GM12878 (cell line): ENCODE measurements around the gene ATF4. TPM values are rescaled to one million over a fixed set of nuclear protein-coding genes. Genes with fewer than 3 reads are reported as not detected.
A peak's percentile ranks its signal among the peaks of the same experiment; 100 is the strongest.

Experiments
- ATAC-seq: fragments of 200-7000 bp; cut with Tn5 transposase; 3 replicates; pipeline ENCODE4 v1.9.1; 2020; ENCODE audit warnings: mild to moderate bottlenecking, moderate library complexity
- BruUV-seq: library from RNA; stranded (reverse); fragments of 400-500 nt; replicated peaks from 2 replicates; lab custom pipeline; 2021; lab: Mats Ljungman, UMichigan
- CTCF ChIA-PET: fragments of 300-600 bp; sonication (Branson Sonifier 250); formaldehyde crosslinking; extraction: SDS; loops from one replicate; lab custom pipeline; 2021; ENCODE audit warnings: inconsistent platforms; lab: Yijun Ruan, JAX
- POLR2A ChIA-PET: fragments of 350-600 bp; formaldehyde crosslinking; extraction: SDS; loops from one replicate; lab custom pipeline; 2021; ENCODE audit warnings: inconsistent platforms; lab: Charles Lee
- RAD21 ChIA-PET: fragments of 300-600 bp; sonication (Branson Sonifier 250); formaldehyde crosslinking; loops from one replicate; lab custom pipeline; 2023; ENCODE audit warnings: antibody characterized with exemption; ENCODE audit not compliant: unreplicated experiment; lab: Charles Lee
- SMC1A ChIA-PET: fragments of 300-600 bp; sonication (Branson Sonifier 250); formaldehyde crosslinking; loops from one replicate; lab custom pipeline; 2023; ENCODE audit not compliant: unreplicated experiment, uncharacterized antibody; lab: Charles Lee
- DNase-seq: peaks from one replicate; pipeline ENCODE4 v3.0.0-alpha.2; 2011; ENCODE audit warnings: low read depth, low spot score
- FAIRE-seq: peaks from 3 replicates; lab custom pipeline; 2011; peaks lifted over from hg19 to GRCh38; lab: Jason Lieb, UNC
- H2AFZ ChIP-seq: 2 replicates; pipeline ENCODE4 v1.6.0; 2011; ENCODE audit warnings: low read depth, low read length, control low read depth; ENCODE audit not compliant: control insufficient read depth
- H3K27ac ChIP-seq: 2 replicates; pipeline ENCODE4 v1.5.1; 2011; ENCODE audit warnings: control low read depth; ENCODE audit not compliant: control insufficient read depth, insufficient read depth
- H3K27me3 ChIP-seq, 2 experiments: replicated peaks in 1 of 2; 2 replicates each; pipeline versions ENCODE4 v1.6.0 to v1.6.1; 2011; ENCODE audit warnings: low read length in 1 of 2; ENCODE audit not compliant: control insufficient read depth in 2 of 2, insufficient read depth in 2 of 2
- H3K36me3 ChIP-seq, 2 experiments: 2 replicates each; pipeline ENCODE4 v1.5.1; 2011; ENCODE audit warnings: low read length in 1 of 2; ENCODE audit not compliant: control insufficient read depth in 2 of 2, insufficient read depth in 2 of 2
- H3K4me1 ChIP-seq: 2 replicates; pipeline ENCODE4 v1.6.1; 2011; ENCODE audit warnings: mild to moderate bottlenecking, low read length, moderate library complexity, mixed read lengths; ENCODE audit not compliant: control insufficient read depth, insufficient read depth
- H3K4me2 ChIP-seq: 2 replicates; pipeline ENCODE4 v1.6.0; 2011; ENCODE audit warnings: control low read depth; ENCODE audit not compliant: control insufficient read depth, insufficient read depth
- H3K4me3 ChIP-seq: fragments of 200-600 bp; sonication (generic); 2 replicates; pipeline ENCODE4 v1.5.1; 2016
- H3K79me2 ChIP-seq: 2 replicates; pipeline ENCODE4 v1.6.0; 2011; ENCODE audit warnings: low read length; ENCODE audit not compliant: control insufficient read depth, insufficient read depth
- H3K9ac ChIP-seq: 2 replicates; pipeline ENCODE4 v1.8.0; 2011; ENCODE audit warnings: low read length, control low read depth, mixed read lengths; ENCODE audit not compliant: control insufficient read depth, insufficient read depth
- H3K9me3 ChIP-seq: replicated peaks from 3 replicates; pipeline ENCODE4 v1.5.1; 2011; ENCODE audit warnings: mild to moderate bottlenecking, low read length; ENCODE audit not compliant: control insufficient read depth, insufficient read depth
- H4K20me1 ChIP-seq: 2 replicates; pipeline ENCODE4 v1.6.0; 2011; ENCODE audit not compliant: control insufficient read depth, insufficient read depth
- CHD1 ChIP-seq: IDR thresholded peaks from 2 replicates; pipeline ENCODE4 v1.6.1; 2012; ENCODE audit warnings: low read depth, low read length, improper control_type of control experiment
- FOXM1 ChIP-seq: IDR thresholded peaks from 2 replicates; pipeline ENCODE4 v1.6.1; 2012; ENCODE audit warnings: low read depth, mild to moderate bottlenecking, inconsistent platforms, low read length, moderate library complexity
- IKZF1 ChIP-seq: fragments of 450-650 bp; conservative IDR thresholded peaks from 2 replicates; pipeline ENCODE4 v1.6.1; 2017; ENCODE audit warnings: antibody characterized with exemption, mild to moderate bottlenecking
- IKZF2 ChIP-seq, 2 experiments: fragments of 450-650 bp; IDR thresholded peaks; 2 replicates each; pipeline ENCODE4 v1.6.1; 2017; ENCODE audit warnings: mild to moderate bottlenecking in 2 of 2, moderate library complexity in 2 of 2
- NBN ChIP-seq: fragments of 450-650 bp; IDR thresholded peaks from 2 replicates; pipeline ENCODE4 v1.6.1; 2016
- POU2F2 ChIP-seq: IDR thresholded peaks from 3 replicates; pipeline ENCODE4 v1.6.1; 2011; ENCODE audit warnings: low read depth, mild to moderate bottlenecking, low read length, borderline replicate concordance
- RAD21 ChIP-seq: IDR thresholded peaks from 2 replicates; pipeline ENCODE4 v1.6.1; 2011; ENCODE audit warnings: mild to moderate bottlenecking, low read depth, low read length, moderate library complexity; ENCODE audit not compliant: insufficient read depth
- RAD51 ChIP-seq: fragments of 450-650 bp; IDR thresholded peaks from 2 replicates; pipeline ENCODE4 v1.6.1; 2016; ENCODE audit warnings: moderate library complexity, mild to moderate bottlenecking, inconsistent platforms
- SMAD1 ChIP-seq: fragments of 450-650 bp; IDR thresholded peaks from 2 replicates; pipeline ENCODE4 v1.6.1; 2018; ENCODE audit warnings: mild to moderate bottlenecking, low read depth; ENCODE audit not compliant: partially characterized antibody
- SMARCA5 ChIP-seq: fragments of 450-650 bp; IDR thresholded peaks from 2 replicates; pipeline ENCODE4 v1.6.1; 2017; ENCODE audit warnings: mild to moderate bottlenecking
- SMC3 ChIP-seq: IDR thresholded peaks from 2 replicates; pipeline ENCODE4 v1.6.1; 2011; ENCODE audit warnings: low read length, improper control_type of control experiment, borderline replicate concordance
- YY1 ChIP-seq: IDR thresholded peaks from 2 replicates; pipeline ENCODE4 v1.6.1; 2011; ENCODE audit warnings: low read depth, mild to moderate bottlenecking, low read length
- WGBS: methylation state at CpG from one replicate; pipeline ENCODE4 v1.1.6; 2016; ENCODE audit warnings: low lambda C conversion rate; ENCODE audit not compliant: insufficient replicate concordance, insufficient coverage; ENCODE audit errors: missing lambda C conversion rate; 5-methylcytosine and 5-hydroxymethylcytosine counted together
- in situ Hi-C: fragments of 300-500 bp; cut with MboI; formaldehyde crosslinking; loops from 9 replicates; pipeline ENCODE4 v1.14.3; 2018; ENCODE audit warnings: mixed read lengths
- intact Hi-C: fragments of 100-400 bp; cut with micrococcal nuclease; formaldehyde crosslinking; loops from one replicate; pipeline ENCODE4 v1.14.2; 2022; ENCODE audit not compliant: unreplicated experiment
- polyA plus RNA-seq, 11 experiments: library from polyadenylated mRNA; depleted of rRNA in 4 of 11; unstranded in 6 of 11; stranded (reverse) in 5 of 11; fragments of >200 nt; fragmentation: Nextera tagmentation in 4 of 11; fragmentation: Illumina TruSeq in 1 of 11; extraction: Ambion mirVana in 4 of 11; extraction: Trizol in 1 of 11; gene quantifications; 1 replicate in 1 of 11; 2 replicates in 10 of 11; pipeline versions ENCODE4 v1.2.1 to v1.2.3, GENCODE V29; 2011 to 2016; ENCODE audit warnings: inconsistent platforms in 2 of 11, missing spikeins in 2 of 11, low read depth in 1 of 11
- total RNA-seq, 4 experiments: library from RNA; depleted of rRNA in 3 of 4; stranded (reverse); fragments of >200 nt in 3 of 4; fragmentation: Illumina TruSeq in 1 of 4; extraction: Trizol in 1 of 4; gene quantifications; 2 replicates each; pipeline versions ENCODE4 v1.2.1 to v1.2.3, GENCODE V29; 2013 to 2021
- TF ChIP-seq, protein P1 (sequence below), 3 experiments: IDR thresholded peaks in 2 of 3; conservative IDR thresholded peaks in 1 of 3; 2 replicates each; pipeline ENCODE4 v1.5.1; 2011; ENCODE audit warnings: low read depth in 3 of 3, low read length in 3 of 3, mild to moderate bottlenecking in 3 of 3, control low read depth in 2 of 3, moderate library complexity in 2 of 3, inconsistent platforms in 1 of 3, mixed read lengths in 1 of 3; ENCODE audit not compliant: control insufficient read depth in 2 of 3, insufficient read depth in 1 of 3; ENCODE audit errors: extremely low read depth in 1 of 3
- TF ChIP-seq, protein P2 (sequence below): fragments of 450-650 bp; IDR thresholded peaks from 2 replicates; pipeline ENCODE4 v1.6.1; 2014; ENCODE audit warnings: mild to moderate bottlenecking
- TF ChIP-seq, protein P3 (sequence below): fragments of 450-650 bp; IDR thresholded peaks from 2 replicates; pipeline ENCODE4 v1.6.1; 2016; ENCODE audit warnings: mild to moderate bottlenecking

ATF4 gene
- total and polyA plus RNA-seq, 10 of the 15 experiments (the other 5 are each of a cell fraction or from before 2014, with no cell fraction given): 88.3 to 605 (median 320) TPM

DNA sequence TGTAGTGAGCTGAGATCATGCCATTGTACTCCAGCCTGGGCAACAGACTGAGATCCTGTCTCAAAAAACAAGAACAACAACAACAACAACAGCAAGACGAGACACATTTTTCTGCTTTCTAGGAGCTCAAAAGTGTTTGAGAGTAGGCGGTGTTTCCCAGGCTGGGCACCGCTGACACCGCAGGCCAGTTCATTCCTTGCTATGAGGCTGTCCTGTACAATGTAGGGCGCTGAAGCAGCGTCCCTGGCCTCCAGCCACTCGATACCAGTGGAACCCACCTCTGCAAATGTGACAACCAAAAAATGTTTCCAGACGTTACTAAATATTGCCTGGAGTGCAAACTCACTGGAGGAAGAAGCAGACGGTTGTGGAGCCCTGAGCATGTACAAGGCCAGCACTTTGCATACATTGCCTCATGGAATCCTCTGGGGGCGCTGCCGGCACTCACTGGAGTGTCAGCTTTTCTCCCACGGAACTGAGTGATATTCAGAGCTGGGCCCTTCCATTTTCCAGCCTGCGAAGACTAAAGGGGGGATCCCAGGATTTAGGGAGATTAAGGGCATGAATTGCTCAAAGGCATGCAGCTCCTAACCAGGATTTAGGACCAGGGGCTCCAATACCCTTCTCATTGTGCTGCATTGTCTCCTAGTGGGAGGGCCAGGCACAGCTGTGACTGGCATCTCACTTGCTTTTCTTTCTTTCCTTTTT is 24.1 kb upstream of the ATF4 start:
- RAD21 ChIA-PET: interaction anchor here (0.6 to 2.7 kb wide), 12 partner anchors 18 to 540 kb away, joined by 3 to 28 read pairs (median 4); partner anchors contain the start of gene ATF4
- WGBS: 33% methylated on average over 13 of the region's 13 CpGs
- no peaks in the 10 kb centered on the region for H3K9me3 ChIP-seq
- no peak overlapping the region for H3K4me2 ChIP-seq
- CTCF ChIA-PET: interaction anchor here (0.6 to 15.7 kb wide), 35 partner anchors 9 to 794 kb away, joined by 3 to 372 read pairs (median 4); partner anchors contain the start of genes ATF4, RPS19BP1 and TAB1
- no peak overlapping the region for H3K4me3 ChIP-seq
- H3K36me3 ChIP-seq: no peaks in the 10 kb centered on the region; a peak in 1 of 4 replicates
- H3K79me2 ChIP-seq: no peaks in the 10 kb centered on the region
- no peak for DNase-seq
- in situ Hi-C loops (no loop called here), intact Hi-C loops (no loop called here)
- SMC1A ChIA-PET: interaction anchor here (0.7 to 2.0 kb wide), 18 partner anchors 12 to 539 kb away, joined by 3 to 23 read pairs (median 3); partner anchors contain the start of gene TAB1
- H3K4me1 ChIP-seq: no peaks in the 10 kb centered on the region
- FAIRE-seq: peak; percentile 54
- H2AFZ ChIP-seq: peak overlapping the region; percentile 2; the same call in 1 of the 2 replicates
- peak; percentile 93 for ATAC-seq
- H3K27ac ChIP-seq: no peak overlapping the region
- no TSS peak for BruUV-seq
- no peaks in the 10 kb centered on the region for H3K27me3 ChIP-seq
- POLR2A ChIA-PET: interaction anchor here (1.0 to 1.9 kb wide), 3 partner anchors 29 to 35 kb away, joined by 4 to 8 read pairs (median 5); no protein-coding TSS in a partner anchor
- no peaks in the 10 kb centered on the region for H4K20me1 ChIP-seq
- H3K9ac ChIP-seq: no peak overlapping the region
- TF ChIP-seq FOXM1 (no peak), SMC3 (peak; percentile 27; the same call in 1 of the 2 replicates), IKZF1 (peak; percentile 49), YY1 (0 out of 2 replicates have a peak, but pooled peaks have one; percentile 16), RAD21 (peak; percentile 42), RAD51 (no peak), CHD1 (no peak), NBN (no peak), SMAD1 (no peak), POU2F2 (peak; percentile 96; the same call in 2 of the 3 replicates), SMARCA5 (no peak), IKZF2 (IDR thresholded peaks at IDR 0.05) (0 out of 4 replicates have a peak, but pooled peaks of 1 of the 2 experiments have one; percentile 22)
- TF ChIP-seq, protein P1, sequence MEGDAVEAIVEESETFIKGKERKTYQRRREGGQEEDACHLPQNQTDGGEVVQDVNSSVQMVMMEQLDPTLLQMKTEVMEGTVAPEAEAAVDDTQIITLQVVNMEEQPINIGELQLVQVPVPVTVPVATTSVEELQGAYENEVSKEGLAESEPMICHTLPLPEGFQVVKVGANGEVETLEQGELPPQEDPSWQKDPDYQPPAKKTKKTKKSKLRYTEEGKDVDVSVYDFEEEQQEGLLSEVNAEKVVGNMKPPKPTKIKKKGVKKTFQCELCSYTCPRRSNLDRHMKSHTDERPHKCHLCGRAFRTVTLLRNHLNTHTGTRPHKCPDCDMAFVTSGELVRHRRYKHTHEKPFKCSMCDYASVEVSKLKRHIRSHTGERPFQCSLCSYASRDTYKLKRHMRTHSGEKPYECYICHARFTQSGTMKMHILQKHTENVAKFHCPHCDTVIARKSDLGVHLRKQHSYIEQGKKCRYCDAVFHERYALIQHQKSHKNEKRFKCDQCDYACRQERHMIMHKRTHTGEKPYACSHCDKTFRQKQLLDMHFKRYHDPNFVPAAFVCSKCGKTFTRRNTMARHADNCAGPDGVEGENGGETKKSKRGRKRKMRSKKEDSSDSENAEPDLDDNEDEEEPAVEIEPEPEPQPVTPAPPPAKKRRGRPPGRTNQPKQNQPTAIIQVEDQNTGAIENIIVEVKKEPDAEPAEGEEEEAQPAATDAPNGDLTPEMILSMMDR (IDR thresholded peaks at IDR 0.05 in 2 of 3, conservative IDR thresholded peaks at IDR 0.05 in 1 of 3; ENCODE audit: control insufficient read depth in 2 of 3, extremely low read depth in 1 of 3, insufficient read depth in 1 of 3, low read depth in 3 of 3, low read length in 3 of 3): peak; percentile 68 to 86 (median 82)
- TF ChIP-seq, protein P2, sequence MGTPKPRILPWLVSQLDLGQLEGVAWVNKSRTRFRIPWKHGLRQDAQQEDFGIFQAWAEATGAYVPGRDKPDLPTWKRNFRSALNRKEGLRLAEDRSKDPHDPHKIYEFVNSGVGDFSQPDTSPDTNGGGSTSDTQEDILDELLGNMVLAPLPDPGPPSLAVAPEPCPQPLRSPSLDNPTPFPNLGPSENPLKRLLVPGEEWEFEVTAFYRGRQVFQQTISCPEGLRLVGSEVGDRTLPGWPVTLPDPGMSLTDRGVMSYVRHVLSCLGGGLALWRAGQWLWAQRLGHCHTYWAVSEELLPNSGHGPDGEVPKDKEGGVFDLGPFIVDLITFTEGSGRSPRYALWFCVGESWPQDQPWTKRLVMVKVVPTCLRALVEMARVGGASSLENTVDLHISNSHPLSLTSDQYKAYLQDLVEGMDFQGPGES: no peak
- TF ChIP-seq, protein P3, sequence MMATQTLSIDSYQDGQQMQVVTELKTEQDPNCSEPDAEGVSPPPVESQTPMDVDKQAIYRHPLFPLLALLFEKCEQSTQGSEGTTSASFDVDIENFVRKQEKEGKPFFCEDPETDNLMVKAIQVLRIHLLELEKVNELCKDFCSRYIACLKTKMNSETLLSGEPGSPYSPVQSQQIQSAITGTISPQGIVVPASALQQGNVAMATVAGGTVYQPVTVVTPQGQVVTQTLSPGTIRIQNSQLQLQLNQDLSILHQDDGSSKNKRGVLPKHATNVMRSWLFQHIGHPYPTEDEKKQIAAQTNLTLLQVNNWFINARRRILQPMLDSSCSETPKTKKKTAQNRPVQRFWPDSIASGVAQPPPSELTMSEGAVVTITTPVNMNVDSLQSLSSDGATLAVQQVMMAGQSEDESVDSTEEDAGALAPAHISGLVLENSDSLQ: peak; percentile 59; the same call in 1 of the 2 replicates
- TF ChIP-seq, all 136 proteins: peak for 8
